Measurements from ENCODE around the gene TP53.
"Not testable (repeated sequence)": the region's sequence is repeated elsewhere in the genome, so short reads cannot be mapped to it uniquely, and the experiment has no call there.

TP53 gene

GRCh38 chr17:7673239-7673638 is 14.1 kb downstream of the TP53 start:
- DNase-seq: no peak

- no peak for DNase-seq
These were observed 18.8 kb downstream of the TP53 start for GRCh38 chr17:7668482-7668881.

- no peak for DNase-seq
These were observed 19.5 kb downstream of the TP53 start for GRCh38 chr17:7667656-7668406.

GRCh38 chr17:7656958-7657609 is 30.2 kb downstream of the TP53 start:
- DNase-seq: no peak

GRCh38 chr17:7655541-7655840 is 31.8 kb downstream of the TP53 start:
- DNase-seq: no peak

GRCh38 chr17:7654832-7655540 is 32.3 kb downstream of the TP53 start:
- no peak for DNase-seq

- DNase-seq: no peak
These were observed 34.6 kb downstream of the TP53 start for GRCh38 chr17:7652388-7653356.

GRCh38 chr17:7651665-7652387 is 35.5 kb downstream of the TP53 start:
- DNase-seq: no peak

- DNase-seq: no peak
These were observed 36.1 kb downstream of the TP53 start for GRCh38 chr17:7651097-7651664.

- no peak for DNase-seq
These were observed 36.7 kb downstream of the TP53 start, which contains the start of gene ATP1B2 for GRCh38 chr17:7650509-7651096. ATP1B2 (plus strand) TSS chr17:7650926; CDS start chr17:7651519, 593 bp downstream.

GRCh38 chr17:7647018-7647417 is 40.3 kb downstream of the TP53 start:
- no peak for DNase-seq

- no peak for DNase-seq
These were observed 40.8 kb downstream of the TP53 start for GRCh38 chr17:7646457-7646856.

GRCh38 chr17:7644775-7645174 is 42.5 kb downstream of the TP53 start:
- DNase-seq: no peak

- DNase-seq: not testable (repeated sequence)
These were observed 45.7 kb downstream of the TP53 start for GRCh38 chr17:7641635-7642034.

- no peak for DNase-seq
These were observed 46.5 kb downstream of the TP53 start for GRCh38 chr17:7640783-7641182.

GRCh38 chr17:7636163-7636562 is 51.1 kb downstream of the TP53 start:
- DNase-seq: no peak

GRCh38 chr17:7634384-7634783 is 52.9 kb downstream of the TP53 start:
- DNase-seq: no peak

GRCh38 chr17:7633093-7633492 is 54.2 kb downstream of the TP53 start:
- DNase-seq: no peak

GRCh38 chr17:7632492-7632894 is 54.8 kb downstream of the TP53 start:
- no peak for DNase-seq

- no peak for DNase-seq
These were observed 55.6 kb downstream of the TP53 start for GRCh38 chr17:7631398-7632380.
